GM19099 (cell line): ENCODE data around the gene TPSAB1.

Experiments
- POLR2A ChIP-seq: IDR thresholded peaks from 3 replicates; pipeline ENCODE4 v1.6.1; 2011; ENCODE audit warnings: low read depth; ENCODE audit not compliant: insufficient read length; ENCODE audit errors: extremely low read depth

Gene TPSAB1

DNA sequence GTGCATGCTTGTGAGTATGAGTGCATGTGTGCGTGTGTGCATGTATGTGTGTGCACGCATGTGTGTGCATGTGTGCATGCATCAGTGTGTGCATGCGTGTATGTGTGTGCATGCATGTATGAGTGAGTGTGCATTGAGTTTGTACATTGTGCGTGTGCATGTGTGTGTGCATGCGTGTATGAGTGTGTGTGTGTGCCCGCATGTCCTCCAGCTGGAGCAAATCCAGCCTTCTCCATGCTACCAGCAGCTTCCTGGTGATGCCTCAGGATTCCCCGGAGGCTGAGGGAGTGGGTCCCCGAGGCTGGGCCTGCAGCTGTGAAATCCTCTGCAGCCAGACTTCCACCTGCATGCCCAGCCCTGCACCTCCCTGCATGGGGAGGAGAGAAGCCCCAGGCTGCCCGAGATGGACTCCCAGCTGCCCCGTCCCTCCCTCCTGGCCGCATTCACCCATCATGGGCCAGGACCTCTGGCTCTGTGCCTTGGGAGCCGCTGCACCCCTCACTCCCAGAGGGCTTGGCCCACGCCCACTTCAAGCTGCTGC, 24.7 kb downstream of the TPSAB1 start:
- no peak for TF ChIP-seq POLR2A

DNA sequence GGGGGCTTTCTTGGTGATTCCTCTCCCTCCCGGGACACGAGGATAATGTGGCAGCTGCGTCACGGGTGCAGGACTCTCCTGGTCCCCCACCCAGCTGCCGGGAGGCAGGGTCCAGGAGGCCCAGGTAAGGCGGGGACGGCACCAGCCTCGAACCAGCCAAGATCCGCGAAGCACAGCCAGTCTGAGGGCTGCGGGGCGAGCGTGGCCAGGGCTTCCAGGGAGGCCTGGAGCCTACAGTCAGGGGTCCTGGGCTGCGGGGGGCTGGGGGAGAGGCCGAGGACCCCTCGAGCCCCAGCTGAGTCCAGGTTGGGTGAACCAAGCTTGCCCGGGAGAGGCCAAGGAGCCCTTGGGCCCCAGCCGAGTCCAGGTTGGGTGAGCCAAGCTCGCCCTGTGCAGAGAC, 25.3 kb downstream of the TPSAB1 start:
- no peak for TF ChIP-seq POLR2A

DNA sequence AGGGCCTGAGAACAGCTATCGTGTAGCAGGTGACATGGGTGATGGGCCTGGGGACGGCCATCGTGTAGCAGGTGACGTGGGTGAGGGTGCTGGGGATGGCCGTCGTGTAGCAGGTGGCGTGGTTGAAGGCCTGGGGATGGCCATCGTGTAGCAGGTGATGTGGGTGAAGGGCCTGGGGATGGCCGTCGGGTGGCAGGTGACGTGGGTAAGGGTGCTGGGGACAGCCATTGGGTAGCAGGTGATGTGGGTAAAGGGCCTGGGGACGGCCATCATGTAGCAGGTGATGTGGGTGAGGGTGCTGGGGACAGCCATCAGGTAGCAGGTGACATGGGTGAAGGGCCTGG, 30.8 kb downstream of the TPSAB1 start:
- no peak for TF ChIP-seq POLR2A

DNA sequence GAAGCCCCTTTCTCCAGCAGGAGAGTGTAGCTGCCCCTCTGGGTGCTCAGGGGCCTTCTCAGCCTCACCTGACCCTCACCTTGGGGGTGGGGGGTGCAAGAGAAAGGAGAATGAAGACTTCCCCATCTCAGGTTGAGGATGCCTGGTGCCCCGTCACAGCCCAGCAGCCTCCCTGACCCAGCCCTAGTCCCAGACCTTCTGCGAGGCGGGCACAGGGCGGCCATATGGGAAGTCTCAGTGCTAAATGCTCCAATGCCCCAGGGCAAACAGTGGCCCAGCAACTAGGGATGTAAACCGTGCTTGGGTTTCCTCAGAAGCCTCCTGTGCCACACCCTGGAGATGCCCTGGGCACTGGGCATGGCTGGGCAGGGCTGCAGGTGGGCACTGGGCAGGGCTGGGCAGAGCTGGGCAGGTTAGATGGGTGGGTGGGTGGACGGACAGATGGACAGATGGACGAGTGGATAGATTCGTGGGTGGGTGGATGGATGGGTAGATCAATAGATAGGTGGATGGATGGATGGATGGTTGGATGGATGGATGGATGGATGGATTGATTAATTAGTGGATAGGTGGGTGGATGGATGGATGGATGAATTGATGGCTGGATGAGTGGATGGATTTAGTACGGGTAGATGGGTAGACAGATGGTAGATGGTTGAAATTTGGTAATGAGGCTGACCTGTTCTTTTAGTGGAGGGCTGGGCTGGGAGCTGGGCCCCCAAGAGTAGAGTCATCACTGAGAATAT, 32.1 kb downstream of the TPSAB1 start:
- no peak for TF ChIP-seq POLR2A

DNA sequence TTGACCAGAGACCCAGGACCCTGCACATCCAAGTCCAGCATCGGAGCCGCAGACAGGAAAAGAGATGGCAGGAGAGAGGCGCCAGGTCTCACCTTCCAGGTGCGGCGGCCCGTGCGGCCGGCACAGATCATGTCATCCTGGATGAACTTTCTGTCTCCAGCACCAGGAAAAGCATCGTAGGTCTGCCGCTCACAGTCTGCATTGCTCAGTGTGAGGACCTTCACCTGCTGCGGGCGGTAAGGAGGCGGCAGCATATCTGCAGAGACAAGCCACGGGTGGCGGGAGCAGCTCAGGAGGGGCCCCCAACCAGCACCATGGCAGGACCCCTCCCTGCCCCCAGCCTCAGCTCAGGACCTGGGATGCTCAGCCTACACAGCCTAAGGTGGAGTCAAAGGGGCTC, 33.3 kb downstream of the TPSAB1 start:
- TF ChIP-seq POLR2A = no peak

DNA sequence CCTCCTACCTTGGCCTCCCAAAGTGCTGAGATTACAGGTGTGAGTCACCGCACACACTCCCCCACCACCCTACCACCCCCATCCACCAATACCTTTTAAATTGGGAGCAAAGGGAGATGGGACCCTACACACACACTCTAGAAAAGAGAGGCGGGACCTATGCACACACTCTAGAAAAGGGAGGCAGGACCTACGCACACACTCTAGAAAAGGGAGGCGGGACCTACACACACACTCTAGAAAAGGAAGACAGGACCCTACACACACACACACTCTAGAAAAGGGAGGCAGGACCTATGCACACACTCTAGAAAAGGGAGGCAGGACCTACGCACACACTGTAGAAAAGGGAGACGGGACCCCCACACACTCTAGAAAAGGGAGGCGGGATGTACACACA, 34.3 kb downstream of the TPSAB1 start:
- TF ChIP-seq POLR2A = no peak

DNA sequence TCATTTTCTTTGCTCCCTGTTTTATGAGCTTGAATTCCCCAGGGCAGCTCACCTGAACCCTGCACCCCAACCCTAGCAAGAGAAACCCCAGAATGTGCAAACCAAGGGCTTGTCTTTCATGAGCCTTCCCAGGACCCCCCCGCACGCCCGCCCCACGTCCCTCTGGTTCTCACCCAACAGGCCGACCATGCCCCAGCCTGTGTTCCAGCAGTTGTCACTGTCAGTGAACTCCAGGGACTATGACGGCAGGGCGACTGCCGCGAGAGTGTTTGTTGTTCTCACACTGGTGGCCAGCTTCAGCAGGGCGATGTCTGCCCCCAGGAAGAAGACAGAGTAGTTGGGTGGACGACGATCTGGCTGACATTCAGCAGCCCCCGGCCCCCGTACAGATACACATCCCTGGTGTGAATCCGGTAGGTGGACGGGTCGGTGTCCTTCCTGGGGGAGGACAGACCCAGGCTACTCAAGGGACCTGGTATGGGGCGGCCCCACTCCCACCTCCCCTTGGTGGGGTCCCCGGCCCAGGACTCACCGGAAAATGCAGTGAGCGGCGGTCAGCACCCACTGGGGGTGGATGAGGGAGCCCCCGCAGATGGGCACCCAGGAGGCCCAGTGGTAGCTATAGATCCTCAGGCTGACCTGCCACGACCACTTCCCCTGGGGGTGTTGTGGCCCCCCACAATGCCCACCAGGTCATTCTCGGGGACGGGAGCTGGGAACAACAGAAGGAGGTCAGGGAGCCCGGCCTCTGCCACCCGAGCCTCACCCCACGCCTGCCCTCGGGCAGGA, 35.5 kb downstream of the TPSAB1 start:
- no peak for TF ChIP-seq POLR2A

DNA sequence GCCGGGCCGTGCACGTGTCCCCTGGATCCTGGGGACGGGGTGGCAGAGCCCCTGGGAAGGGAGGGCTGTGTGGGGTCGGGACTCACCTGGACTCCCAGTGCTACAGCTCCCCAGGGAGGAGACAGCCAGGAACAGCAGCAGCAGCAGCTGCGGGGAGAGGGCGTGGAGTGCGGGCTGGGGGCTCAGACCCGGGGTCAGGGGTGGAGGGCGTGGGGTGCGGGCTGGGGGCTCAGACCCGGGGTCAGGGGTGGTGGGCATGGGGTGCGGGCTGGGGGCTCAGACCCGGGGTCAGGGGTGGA, 36.0 kb downstream of the TPSAB1 start:
- no peak for TF ChIP-seq POLR2A

DNA sequence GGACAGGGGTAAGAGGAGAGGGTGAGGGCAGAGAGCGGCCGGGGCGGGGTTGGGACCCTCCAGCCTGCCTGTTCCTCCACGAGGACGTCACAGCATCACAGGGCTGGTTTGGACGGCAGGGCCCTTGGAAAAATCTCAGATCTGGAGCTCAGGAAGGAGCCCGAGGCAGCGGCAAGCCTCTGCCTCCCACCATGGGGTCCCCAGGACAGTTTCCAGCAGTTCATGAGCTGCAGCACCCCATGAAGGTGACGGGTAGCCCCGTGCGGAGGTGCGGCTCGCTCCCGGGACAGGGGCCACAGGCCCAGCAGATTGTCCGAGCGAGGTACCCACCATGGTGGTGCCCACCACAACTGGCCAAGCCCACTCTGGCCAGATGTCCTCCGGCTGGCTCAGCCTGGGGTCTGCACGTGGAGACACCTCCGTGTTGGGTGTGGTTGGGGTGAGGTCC, 36.7 kb downstream of the TPSAB1 start:
- no peak for TF ChIP-seq POLR2A

DNA sequence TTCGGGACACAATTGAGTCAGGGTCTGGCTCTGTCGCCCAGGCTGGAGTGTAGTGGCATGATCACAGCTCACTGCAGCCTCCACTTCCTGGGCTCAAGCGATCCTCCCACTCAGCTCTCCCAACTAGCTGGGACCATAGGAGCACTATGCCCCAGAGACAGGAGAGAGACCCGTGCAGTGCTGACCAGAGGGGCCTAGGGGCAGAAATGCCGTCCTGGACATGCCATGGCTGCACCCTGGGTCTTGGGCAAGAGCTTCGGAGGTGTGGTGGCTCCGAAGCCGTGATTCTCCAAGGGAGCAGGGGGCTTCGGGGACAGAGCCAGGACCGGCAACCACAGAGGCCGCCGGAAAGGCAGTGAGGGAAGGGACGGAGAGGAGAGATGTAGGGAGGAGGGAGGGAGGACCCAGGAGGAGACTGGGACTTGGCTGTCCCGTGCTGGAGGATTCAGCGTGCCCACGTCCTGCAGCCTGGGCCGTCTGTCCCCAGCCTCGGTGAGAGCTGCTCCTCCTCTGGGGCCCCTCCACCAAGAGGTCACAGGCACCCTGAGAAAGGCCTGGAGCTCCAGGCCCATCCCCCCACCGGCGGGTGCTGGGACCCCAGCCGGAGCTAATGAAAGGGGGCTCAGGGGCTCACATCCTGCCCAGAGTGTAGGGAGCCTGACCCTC, 37.2 kb downstream of the TPSAB1 start:
- TF ChIP-seq POLR2A = no peak

DNA sequence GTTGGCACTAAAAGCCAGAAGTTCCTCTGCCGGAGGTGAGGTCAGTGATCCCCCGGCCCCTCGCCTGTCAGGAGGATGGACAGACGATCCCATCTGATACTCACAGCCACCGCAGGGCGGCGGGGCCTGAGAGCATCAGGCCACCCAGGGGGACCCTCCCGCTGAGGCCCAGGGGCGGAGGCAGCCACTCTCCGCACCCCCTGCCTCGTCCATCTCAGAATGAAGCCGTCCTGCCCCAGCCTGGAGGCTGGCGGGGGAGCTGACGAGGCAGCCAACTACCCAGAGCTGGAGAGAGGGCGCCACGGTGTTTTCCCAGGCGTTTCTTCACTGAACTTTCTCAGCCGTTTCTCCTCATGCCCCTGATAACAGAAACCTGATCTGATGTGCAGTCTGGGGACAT, 38.0 kb downstream of the TPSAB1 start:
- no peak for TF ChIP-seq POLR2A

DNA sequence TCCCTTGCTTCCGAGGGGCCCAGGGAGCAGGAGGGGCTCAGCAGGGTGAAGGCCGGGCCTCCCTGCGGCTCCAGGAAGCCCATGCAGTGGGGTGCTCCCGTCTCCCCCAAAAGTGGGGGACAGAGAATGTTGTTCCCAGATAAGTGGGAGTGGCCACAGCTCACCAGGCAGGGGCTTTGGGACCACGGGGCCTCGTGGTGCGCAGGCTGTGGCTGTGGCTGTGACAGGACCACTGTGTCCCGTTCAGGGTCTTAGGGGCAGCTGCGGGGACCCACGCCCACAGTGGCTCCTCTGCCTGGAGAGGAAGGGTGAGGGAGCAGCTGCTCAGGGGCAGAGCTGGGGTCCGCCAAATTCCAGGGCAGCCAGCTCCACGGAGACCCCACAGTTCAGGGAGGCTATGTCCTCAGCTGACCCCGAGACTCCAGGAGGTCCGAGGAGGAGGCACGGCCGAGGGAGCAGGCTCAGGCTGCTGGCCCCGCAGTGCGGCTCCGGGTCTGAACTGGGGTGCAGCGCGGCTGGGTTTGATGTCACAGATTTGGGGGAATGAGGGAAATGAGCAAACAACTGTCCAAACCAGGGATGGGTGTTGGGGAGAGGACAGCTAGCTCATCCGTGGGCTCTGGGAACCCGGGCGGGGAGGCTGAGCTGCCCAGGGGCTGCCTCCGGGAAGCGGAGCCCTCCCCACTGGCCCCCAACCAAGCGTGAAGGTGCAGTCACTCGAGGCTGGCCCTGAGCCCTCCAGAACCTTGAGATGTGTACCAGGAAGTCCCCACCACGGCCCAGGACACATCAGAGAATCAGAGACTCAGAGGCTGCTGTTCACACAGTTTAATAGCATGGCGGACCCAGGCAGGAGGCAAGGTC, 38.8 kb downstream of the TPSAB1 start:
- TF ChIP-seq POLR2A = no peak

DNA sequence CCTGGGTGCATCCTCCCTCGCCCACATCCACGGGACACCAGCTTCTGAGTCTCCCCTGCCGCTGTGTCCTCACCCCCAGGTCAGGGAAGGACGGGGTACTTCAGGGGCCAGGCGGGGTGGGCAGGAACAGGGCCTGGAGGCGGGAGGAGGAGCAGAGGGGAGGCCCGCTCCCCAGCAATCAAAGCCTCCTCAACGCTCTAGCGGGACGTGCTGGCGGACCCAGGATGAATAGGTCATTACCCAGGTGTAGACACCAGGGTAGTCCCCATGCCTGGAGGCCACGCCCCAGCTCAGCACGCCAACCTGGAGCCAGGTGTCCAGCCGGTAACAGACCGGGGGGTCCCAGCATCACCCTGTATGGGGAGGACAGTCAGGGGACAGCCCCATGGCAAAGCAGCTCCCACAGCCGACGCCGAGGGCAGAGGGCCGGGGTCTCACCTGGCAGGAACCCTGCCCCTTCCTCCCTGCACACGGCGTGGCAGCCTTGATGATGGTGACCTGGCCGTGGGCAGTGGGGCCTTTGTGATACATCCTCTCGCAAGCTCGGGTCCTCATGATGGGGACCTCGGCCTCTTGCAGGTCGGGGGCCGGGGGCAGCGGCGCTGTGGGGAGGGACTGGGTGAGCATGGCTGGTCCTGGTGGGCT, 39.6 kb downstream of the TPSAB1 start:
- no peak for TF ChIP-seq POLR2A

DNA sequence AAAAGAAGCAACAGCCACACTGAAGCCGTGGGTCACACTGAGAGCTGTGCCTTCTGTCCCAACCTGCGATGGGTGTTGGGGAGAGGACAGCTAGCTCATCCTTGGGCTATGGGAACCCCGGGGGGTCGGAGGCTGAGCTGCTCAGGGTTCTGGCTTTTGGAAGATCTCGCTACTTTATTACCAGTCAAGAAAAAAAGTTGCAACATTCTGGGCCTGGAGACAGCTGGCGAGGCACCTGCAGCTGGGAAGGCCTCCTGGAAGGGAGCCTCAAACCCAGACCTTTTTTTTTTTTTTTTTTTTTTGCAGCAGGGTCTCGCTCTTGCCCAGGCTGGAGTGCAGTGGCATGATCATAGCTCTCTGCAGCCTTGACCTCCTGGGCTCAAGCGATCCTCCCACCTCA, 40.3 kb downstream of the TPSAB1 start:
- TF ChIP-seq POLR2A = no peak
